Measurements from ENCODE around the gene CHST11. TPM values are rescaled to one million over a fixed set of nuclear protein-coding genes. Genes with fewer than 3 reads are reported as not detected.

The CHST11 gene
- total RNA-seq, 1 experiment from 2014 or later: 6.7 TPM

DNA sequence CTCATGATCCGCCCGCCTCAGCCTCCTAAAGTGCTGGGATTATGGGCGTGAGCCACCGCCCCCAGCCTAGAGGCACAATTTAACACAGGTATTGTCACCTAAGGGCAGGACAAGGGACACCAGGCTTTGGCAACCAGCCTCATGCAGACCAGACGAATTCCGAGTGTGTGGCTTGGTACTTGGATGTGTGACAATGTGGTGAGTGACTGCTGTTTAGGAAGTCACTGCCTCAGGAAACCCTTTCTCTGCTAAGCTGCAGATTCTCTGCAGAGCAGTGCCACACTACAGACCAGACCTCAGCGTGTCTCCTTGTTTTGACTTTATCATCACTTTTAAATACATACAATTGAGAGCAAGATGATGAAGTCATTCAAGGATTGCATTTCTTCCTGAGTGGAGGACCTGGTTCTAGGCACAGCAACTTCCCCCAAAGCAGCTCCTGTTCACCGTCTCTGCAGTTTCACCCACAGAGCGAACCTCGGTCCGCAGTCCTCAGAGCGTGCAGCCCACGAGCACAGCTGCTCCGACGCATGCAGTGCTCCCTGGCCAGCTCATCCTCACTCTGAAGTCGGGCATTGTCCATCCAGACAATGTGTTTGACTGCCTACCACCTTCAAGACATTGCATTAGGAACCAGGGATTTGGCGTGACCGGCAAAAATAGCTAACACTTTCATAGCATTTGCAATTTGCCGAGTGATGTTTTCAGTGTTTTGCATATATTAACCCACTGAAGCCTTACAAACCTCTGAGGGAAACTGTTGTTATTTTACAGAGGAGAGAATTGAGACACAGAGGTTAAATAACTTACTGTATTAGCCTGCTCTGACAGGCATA lies 235.2 kb downstream of the CHST11 start:
- H3K23me2 ChIP-seq (ENCODE audit: insufficient read length, low read depth, low read length, poor library complexity, severe bottlenecking): no peaks in the 10 kb centered on the region
- no peak overlapping the region for H3K27ac ChIP-seq (ENCODE audit: insufficient read length, low read depth, low read length)
- no CpG with 5 or more reads among the region's 19 CpGs for WGBS (ENCODE audit: extremely low coverage, insufficient read length, low lambda C conversion rate)
- peaks cover 2% of the 10 kb centered on the region for H3K79me1 ChIP-seq (ENCODE audit: insufficient read depth, low read depth, low read length, poor library complexity, severe bottlenecking)
- H3K9me3 ChIP-seq (ENCODE audit: control insufficient read depth, low read depth, low read length): no peaks in the 10 kb centered on the region
- no peak overlapping the region for H4K5ac ChIP-seq (ENCODE audit: insufficient read length, low read depth, low read length)
- DNase-seq: no peak
- H3K4me2 ChIP-seq (ENCODE audit: insufficient read depth, insufficient read length, low read length): no peak overlapping the region
- no peak overlapping the region for H2BK120ac ChIP-seq (ENCODE audit: low read depth, low read length, poor library complexity, severe bottlenecking)
- no peak overlapping the region for H3K27ac Mint-ChIP-seq
- peaks cover 7 to 11% (median 9%) of the 10 kb centered on the region in 3 experiments for H3K36me3 Mint-ChIP-seq (ENCODE audit: insufficient read depth in 1 of 3, low read depth in 3 of 3)
- no peak overlapping the region for H2BK15ac ChIP-seq (ENCODE audit: low read depth, low read length)
- H3K4me1 Mint-ChIP-seq: peaks cover 11 to 13% of the 10 kb centered on the region in 2 experiments
- no peak overlapping the region for H4K8ac ChIP-seq (replicated peaks; ENCODE audit: insufficient read length, low read depth, low read length)
- H2AFZ ChIP-seq (ENCODE audit: low read length): no peak overlapping the region
- no peak overlapping the region for H2BK12ac ChIP-seq (ENCODE audit: insufficient read length, low read depth, low read length)
- TF ChIP-seq, protein P1, sequence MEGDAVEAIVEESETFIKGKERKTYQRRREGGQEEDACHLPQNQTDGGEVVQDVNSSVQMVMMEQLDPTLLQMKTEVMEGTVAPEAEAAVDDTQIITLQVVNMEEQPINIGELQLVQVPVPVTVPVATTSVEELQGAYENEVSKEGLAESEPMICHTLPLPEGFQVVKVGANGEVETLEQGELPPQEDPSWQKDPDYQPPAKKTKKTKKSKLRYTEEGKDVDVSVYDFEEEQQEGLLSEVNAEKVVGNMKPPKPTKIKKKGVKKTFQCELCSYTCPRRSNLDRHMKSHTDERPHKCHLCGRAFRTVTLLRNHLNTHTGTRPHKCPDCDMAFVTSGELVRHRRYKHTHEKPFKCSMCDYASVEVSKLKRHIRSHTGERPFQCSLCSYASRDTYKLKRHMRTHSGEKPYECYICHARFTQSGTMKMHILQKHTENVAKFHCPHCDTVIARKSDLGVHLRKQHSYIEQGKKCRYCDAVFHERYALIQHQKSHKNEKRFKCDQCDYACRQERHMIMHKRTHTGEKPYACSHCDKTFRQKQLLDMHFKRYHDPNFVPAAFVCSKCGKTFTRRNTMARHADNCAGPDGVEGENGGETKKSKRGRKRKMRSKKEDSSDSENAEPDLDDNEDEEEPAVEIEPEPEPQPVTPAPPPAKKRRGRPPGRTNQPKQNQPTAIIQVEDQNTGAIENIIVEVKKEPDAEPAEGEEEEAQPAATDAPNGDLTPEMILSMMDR (conservative IDR thresholded peaks at IDR 0.05): no peak
- H3K14ac ChIP-seq (ENCODE audit: insufficient read depth, low read length): no peak overlapping the region
- no peak overlapping the region for H3K4ac ChIP-seq (ENCODE audit: low read depth, low read length)
- H4K20me1 ChIP-seq (ENCODE audit: control insufficient read depth, insufficient read depth, insufficient read length): no peaks in the 10 kb centered on the region
- no peak overlapping the region for H2BK5ac ChIP-seq (ENCODE audit: insufficient read length, low read length)
- no peaks in the 10 kb centered on the region; the same call in 1 of the 2 replicates for H3K27me3 Mint-ChIP-seq (ENCODE audit: low read depth)
- H3K18ac ChIP-seq (ENCODE audit: insufficient read length, low read depth, low read length): no peak overlapping the region
- H4K91ac ChIP-seq (ENCODE audit: insufficient read length, low read depth, low read length): no peak overlapping the region
- no peak overlapping the region for H3T11ph ChIP-seq (ENCODE audit: low read length)
- H3K79me2 ChIP-seq (ENCODE audit: insufficient read depth, low read length): no peaks in the 10 kb centered on the region
- no peak overlapping the region for H3K23ac ChIP-seq (ENCODE audit: insufficient read length, low read depth, low read length)
- H3K9ac ChIP-seq (ENCODE audit: extremely low read depth, insufficient read length, low read length): no peak overlapping the region
- H2BK20ac ChIP-seq (ENCODE audit: low read depth, low read length, poor library complexity, severe bottlenecking): no peak overlapping the region
- no peaks in the 10 kb centered on the region for H3K27me3 ChIP-seq (ENCODE audit: insufficient read depth, low read length)
- no peaks in the 10 kb centered on the region for H3K4me1 ChIP-seq (ENCODE audit: insufficient read depth, low read length)
- peaks cover 5 to 9% of the 10 kb centered on the region in 2 experiments for H3K9me3 Mint-ChIP-seq
- H2AK5ac ChIP-seq (ENCODE audit: insufficient read length, low read length): no peak overlapping the region
- H3K4me3 Mint-ChIP-seq: no peak overlapping the region
- H3K56ac ChIP-seq (ENCODE audit: insufficient read length, low read depth, low read length): no peak overlapping the region
